ENCODE measurements around the gene TM4SF18. TPM values are rescaled to one million over a fixed set of nuclear protein-coding genes. Genes with fewer than 3 reads are reported as not detected.

The TM4SF18 gene
- polyA plus RNA-seq, 3 donors: 23.6 to 28.8 (median 27.4) TPM

DNA sequence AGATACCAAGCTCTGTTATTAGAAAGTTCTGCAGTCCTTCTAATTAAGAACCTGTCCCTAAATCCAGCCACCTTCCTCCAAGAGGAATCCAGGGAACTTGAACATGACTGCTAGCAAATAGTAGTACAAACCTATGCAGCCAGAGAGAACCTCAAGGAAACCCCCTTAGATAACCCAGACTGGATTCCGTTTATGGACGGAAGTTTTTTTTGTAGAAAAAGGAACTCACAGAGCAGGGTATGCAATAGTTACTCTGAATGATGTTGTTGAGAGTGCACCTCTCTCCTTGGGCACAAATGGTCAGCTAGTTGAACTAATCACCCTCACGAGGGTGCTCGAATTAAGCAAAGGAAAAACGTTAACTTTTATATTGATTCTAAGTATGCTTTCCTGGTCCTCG lies 40.8 kb downstream of the TM4SF18 start:
- no peak for DNase-seq

DNA sequence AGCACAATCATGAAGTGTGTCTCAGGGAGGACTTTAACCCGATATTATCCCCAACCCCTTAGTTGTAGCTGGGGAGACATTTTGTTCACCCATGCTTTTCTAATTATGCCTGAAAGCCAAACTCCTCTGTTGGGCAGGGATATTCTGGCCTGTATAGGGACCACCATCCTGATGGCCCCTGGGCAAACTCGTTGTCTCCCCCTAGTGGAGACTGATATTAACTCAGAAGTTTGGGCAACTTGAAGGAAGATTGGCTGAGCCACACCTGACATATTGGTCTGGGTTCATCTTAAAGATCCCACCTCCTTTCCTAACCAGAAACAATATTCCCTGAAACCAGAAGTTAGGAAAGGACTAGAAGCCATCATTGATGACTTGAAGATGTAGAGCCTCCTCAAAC lies 42.3 kb downstream of the TM4SF18 start:
- no peak for DNase-seq

DNA sequence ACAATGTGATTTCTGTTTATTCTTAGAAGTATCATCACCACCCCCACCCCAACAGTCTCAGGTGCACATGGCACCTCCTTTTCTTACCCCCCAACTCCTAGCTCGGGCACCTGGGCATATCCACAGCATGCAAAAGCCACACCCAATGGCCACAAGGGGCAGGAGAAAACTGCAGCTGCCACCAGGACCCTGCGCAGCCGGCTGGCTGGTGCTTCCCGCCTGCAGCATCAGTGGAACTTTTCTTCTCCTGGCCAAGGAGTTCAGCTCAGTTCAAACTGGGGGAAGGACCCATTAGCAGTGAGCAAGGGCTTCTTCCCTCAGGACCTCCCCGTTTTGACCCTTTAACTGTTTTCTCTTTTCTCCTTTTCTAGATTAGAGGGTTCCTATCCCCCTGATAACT lies 44.8 kb downstream of the TM4SF18 start:
- no peak for DNase-seq

DNA sequence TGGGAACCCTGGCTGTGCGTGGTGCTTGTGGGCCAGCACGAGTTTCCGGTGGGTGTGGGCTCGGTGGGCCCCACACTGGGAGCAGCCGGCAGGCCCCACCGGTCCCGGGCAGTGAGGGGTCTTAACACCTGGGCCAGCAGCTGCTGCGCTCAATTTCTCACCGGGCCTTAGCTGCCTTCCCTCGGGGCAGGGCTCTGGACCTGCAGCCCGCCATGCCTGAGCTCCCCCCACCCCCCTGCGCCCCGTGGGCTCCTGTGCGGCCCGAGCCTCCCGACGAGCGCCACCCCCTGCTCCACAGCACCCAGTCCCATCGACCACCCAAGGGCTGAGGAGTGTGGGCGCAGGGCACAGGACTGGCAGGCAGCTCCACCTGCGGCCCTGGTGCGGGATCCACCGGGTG lies 49.4 kb downstream of the TM4SF18 start:
- DNase-seq: no peak

DNA sequence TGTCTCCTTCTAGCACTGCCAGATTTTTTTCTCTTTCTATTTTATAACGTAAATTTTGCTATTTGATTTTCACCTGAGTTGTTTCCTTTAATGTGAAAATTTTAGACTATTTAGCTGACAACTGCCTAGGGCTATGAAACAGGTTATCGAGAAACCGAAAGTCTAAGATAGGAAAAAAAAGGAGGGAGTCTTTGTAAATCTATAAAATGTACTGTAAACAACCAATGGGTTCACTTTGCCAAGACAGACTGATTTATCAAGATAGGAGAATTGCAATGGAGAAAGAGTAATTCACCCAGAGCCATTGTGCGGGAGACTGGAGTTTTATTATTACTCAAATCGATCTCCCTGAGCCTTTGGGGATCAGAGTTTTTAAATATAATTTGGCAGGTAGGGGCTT lies 50.0 kb downstream of the TM4SF18 start:
- no peak for DNase-seq

DNA sequence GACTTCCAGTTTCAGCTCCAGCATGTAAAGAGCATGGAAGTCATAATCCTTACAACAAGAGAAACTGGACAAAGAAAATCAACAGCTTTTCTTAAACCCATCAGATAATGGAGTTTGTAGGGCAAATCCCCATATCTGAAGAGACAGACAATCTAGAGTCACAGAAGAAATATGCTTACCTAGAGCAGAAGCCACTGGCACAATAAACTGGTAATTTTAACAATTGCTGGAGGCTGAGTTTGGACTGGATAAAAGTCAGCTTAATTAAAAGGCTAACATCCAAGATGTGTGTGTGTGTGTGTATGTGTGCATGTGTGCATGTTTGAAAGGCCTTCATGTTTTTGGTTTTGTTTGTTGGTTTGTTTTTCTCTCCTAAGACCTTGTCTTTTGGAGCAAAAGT lies 50.6 kb downstream of the TM4SF18 start:
- DNase-seq: no peak

DNA sequence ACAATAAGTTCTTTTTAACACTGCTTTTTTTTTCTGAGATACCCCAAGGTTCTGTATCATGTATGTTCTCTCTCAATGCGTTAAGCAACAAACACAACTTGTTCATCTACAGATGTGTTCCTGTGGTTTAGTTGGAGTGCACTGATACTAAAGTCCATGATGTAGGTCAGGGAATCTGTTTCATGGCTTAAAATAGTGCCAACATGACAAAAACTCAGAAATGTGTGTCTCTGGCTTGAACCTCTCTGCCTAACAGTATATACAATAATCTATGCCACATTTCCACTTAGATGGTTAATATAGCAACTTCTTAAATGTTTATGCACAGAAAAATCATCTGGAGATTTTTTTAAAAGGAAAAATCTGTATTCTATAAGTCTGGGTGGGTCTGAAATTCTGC lies 51.1 kb downstream of the TM4SF18 start:
- DNase-seq: no peak

DNA sequence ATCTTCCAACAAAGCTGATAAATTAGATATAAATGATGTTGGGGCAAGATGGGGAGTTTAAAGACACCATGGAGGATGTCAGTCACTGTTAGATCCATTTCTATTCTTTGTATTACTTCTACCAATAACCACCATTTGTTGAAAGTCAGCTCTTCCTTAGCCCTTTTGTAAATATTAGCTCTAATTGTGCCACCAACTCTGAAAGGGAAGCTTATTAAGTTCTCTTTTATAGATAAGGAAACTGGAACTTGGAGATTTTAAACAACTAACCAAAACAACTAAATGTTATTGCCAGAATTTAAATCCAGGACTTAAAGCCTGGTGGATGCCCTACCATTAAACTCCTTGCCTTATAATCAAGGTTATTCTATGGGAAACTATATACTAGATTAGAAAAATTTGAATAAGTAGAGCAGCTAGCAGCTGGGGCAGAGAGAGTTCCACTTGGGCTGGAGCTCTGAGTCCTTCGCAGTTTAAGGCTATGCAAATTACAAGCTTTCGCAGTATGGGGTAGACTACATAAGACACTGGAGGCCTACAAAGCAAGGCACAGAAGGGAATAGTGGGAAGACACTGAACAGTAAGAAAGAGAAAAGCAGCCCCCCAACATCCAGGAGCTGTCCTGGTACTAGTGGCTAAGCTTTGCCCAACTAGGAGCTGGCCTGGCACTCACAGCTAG lies 52.6 kb downstream of the TM4SF18 start:
- no peak for DNase-seq

DNA sequence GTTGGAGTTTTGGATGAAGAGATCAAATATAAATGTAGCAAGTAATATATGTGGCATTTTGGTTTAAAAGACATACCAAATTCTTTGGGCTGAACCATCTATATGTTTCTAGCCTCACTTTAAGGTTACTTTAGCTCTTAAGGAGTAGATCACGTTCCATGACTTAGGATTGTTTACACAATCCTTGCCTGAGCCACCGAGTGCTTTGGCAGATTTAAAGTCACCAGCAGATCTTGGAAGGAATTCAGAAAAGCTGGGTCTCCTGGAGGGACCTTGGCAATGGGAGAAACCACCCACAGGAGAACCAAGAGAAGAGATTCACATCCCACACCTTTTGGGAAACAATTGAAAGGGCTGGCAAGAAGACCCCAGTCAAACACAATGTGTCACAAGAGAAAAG lies 54.5 kb downstream of the TM4SF18 start:
- DNase-seq: no peak

DNA sequence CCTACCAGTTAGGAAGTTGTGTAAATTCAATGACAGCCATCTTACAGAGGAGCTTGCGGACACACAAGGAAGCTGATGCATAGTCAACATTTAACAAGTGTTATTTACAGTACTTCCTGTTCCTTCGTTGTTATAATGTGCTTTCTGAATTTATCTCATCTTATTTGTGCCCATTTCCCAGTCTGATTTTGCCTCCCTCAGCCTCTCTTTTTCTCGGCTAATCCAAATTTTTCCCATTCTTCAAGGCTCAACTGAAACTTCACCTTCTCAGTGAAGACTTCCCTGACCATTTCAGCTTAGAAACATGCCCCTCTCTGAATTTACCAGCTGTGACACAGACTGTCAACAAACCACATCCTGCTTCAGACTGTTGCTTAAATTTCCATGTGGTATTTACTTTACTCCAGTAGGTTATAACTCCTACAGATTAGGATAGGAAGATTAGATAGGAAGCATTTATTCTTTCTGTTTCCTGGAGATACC lies 56.1 kb downstream of the TM4SF18 start:
- no peak for DNase-seq

DNA sequence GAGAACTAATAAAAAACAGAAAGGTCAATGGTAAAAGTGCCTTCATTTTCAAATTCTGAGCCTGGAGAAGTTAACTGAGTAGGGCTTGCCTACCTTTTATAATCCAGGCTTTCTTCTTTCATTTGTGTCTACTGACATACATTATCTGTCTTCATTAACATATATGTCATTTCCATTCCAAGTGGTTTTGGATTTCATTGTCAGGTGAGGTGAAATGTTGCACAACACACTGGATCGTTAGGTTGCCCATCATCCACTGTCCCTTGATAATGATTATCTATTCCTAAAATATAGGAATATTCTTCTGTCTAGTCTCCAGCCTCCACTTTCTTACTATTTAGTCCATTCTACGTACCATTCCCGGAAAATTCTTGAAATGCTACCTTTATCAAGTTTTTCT lies 56.8 kb downstream of the TM4SF18 start:
- DNase-seq: no peak

DNA sequence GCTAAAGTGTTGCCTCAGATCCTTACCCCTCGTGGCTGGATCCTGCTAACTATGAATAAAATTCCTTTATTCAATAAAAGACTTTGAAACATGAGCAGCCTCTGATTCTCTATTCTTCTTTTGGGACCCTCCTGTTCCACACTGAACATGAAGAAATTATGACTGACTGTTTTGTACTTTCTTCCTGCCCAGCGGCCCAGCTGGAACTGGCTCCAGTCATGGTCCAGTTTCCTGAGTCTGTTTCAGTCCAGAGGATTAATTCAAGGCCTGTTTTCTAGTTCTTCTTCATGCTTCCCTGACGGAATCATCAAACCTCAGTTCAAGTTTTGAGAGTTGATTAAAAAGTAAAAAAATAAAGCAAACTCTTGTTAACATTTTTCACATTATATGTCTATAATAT lies 59.2 kb downstream of the TM4SF18 start:
- DNase-seq: no peak

DNA sequence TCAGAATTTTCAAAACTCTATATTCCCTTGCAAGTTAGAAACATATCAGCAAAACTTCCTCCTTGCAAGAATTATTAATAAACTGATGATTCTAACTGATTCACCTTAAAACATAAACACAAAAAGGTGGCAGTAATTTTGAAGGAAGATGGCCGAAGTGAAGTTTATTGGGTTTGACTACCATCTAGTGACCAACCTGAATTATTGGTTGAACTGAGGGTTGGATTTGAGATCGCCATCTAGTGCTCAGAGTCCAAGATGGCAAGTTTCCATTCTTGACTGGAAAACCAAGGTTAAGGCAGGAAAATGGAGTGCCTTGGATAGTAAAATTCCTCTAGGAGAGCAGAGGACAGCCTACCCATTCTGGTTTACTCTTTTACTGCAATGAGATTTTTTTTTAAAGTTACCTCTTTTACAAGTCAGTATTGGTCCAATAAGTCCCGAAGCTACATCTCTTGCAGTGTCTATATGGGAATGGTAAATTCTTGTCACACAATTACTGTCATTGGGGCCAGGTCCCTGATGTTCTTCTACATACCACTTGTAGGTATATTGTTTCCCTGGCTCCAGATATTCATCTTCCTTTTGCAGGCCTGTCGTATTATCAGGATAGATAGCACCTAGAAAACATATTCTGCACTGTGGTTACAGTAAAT lies 60.2 kb downstream of the TM4SF18 start:
- peak; percentile 75 for DNase-seq

DNA sequence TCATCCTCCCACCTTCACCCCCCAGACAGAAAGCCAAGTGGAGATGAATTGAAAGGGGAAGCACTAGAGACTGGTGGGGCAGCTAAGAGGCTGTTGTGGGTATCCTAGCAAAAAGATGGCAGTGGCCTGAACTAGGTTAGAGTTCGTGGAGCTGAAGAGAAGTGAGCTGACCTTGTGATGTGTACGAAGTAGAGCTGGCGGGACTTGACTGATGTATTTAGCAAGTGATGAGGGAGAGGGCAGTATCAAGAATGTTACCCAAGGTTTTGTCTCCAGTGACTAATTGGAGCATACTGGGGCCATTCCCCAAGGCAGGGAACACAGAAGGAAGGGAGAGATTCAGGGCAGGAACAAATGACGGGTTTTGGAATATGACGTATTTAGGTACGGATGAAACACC lies 61.8 kb downstream of the TM4SF18 start:
- no peak for DNase-seq

DNA sequence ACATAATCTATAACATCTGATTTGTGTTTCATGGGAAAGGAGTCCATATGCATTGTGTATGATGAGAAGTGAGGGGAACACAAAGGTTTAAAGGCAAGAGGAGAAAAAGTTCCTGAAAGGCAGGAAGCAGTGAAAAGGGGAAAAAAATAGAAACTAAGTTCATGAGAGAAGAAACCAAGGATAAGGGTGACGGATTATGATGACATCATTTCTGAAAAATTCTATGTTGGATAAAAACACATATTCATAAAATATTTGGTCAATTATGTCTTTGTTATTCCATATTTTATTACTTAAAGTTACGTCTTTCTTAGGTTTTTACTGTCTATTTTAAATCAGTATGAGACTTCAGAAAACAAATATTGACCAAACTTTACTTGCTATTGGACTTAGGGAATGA lies 63.3 kb downstream of the TM4SF18 start:
- DNase-seq: no peak

DNA sequence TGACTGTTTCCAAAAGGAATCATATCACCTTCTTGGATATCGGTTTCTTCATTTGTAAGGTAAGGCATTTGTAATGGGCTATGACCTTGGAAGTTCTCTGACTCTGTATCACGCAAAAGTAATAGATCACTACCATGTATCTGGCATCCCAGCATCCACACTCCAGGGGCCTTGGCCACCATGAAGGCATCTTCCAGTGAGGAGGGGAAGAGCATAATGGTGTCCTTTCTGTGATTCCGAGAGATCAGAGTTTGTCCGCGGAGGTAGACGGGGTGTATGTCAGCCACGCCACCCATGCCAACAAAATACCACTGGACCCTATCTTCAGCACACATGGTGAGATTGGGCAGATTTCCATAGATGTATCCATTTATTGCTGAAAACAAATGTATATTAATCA lies 63.7 kb downstream of the TM4SF18 start:
- DNase-seq: no peak

Other genes with a start within 250 kb of the TM4SF18 start
- 10 to 100 TPM; 35.8 to 50.4 (median 42.8) TPM for gene HLTF, start 247.1 kb downstream of the TM4SF18 start, polyA plus RNA-seq (ENCODE audit: insufficient read length in 3 of 3)
- 10 to 100 TPM; 25.9 to 38.0 (median 34.5) TPM for gene HPS3, start 204.0 kb downstream of the TM4SF18 start, polyA plus RNA-seq (ENCODE audit: insufficient read length in 3 of 3)
- gene CP, start 111.8 kb downstream of the TM4SF18 start, polyA plus RNA-seq (ENCODE audit: insufficient read length in 3 of 3): under 1 TPM; 0.33 to 0.70 (median 0.43) TPM
- 10 to 100 TPM; 56.7 to 66.7 (median 60.9) TPM for gene TM4SF1, start 44.0 kb upstream of the TM4SF18 start, polyA plus RNA-seq (ENCODE audit: insufficient read length in 3 of 3)
- 1 to 10 TPM; 2.1 to 3.6 (median 3.6) TPM for gene TM4SF4, start 141.1 kb upstream of the TM4SF18 start, polyA plus RNA-seq (ENCODE audit: insufficient read length in 3 of 3)

Data from renal pelvis (tissue), 4 donors.